Thyroid gland (tissue), 4 donors: Measurements from ENCODE around the gene SFT2D3.

Source experiments
- POLR2A ChIP-seq, 2 donors: fragments of 450-650 bp; IDR thresholded peaks; one replicate each; pipeline ENCODE4 v1.6.1; 2017; ENCODE audit warnings: antibody characterized with exemption in 2 of 2, mild to moderate bottlenecking in 2 of 2, moderate library complexity in 1 of 2
- TF ChIP-seq, protein P1 (sequence below), 6 experiments: fragments of 200-600 bp in 3 of 6; fragments of 450-650 bp in 3 of 6; sonication (generic) in 3 of 6; IDR thresholded peaks; one replicate each; pipeline ENCODE4 v1.5.1; 2016 to 2019; ENCODE audit warnings: antibody characterized with exemption in 6 of 6, mild to moderate bottlenecking in 2 of 6, inconsistent platforms in 1 of 6, moderate library complexity in 1 of 6

DNA sequence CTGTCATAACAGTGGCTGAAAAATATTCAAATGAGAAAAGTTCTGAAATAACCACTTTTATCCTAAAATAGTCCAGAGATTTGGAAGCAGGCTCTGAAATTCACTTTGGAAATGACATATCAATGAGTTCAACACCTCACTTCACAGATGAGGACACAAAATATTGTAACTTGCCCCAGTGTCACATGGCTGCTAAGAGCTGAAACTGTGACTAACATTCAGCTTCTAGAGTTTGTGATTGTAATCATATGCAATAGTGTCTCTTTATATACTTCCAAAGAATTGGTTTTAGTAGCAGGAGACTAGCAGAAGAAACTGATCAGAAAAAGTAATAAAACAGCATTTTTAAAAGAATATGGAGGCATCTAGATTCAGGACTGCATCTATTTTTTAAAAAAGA, 52.1 kb downstream of the SFT2D3 start:
- TF ChIP-seq, protein P1, sequence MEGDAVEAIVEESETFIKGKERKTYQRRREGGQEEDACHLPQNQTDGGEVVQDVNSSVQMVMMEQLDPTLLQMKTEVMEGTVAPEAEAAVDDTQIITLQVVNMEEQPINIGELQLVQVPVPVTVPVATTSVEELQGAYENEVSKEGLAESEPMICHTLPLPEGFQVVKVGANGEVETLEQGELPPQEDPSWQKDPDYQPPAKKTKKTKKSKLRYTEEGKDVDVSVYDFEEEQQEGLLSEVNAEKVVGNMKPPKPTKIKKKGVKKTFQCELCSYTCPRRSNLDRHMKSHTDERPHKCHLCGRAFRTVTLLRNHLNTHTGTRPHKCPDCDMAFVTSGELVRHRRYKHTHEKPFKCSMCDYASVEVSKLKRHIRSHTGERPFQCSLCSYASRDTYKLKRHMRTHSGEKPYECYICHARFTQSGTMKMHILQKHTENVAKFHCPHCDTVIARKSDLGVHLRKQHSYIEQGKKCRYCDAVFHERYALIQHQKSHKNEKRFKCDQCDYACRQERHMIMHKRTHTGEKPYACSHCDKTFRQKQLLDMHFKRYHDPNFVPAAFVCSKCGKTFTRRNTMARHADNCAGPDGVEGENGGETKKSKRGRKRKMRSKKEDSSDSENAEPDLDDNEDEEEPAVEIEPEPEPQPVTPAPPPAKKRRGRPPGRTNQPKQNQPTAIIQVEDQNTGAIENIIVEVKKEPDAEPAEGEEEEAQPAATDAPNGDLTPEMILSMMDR (IDR thresholded peaks at IDR 0.05), result no peak
- TF ChIP-seq POLR2A (IDR thresholded peaks at IDR 0.05), result no peak
